NCI-H774 (cell line): ENCODE results near the gene DAPL1.

Experiments
- DNase-seq: peaks from one replicate; lab custom pipeline; 2025; lab: John Stamatoyannopoulos, UW

The DAPL1 gene

GRCh38 chr2:158795195-158795924 is at the start of gene DAPL1:
TSS of gene DAPL1 (plus strand) at chr2:158795317. CDS start at chr2:158795373, 56 bp downstream.
- peak; percentile 27 for DNase-seq

GRCh38 chr2:158745866-158746382 is 49.2 kb upstream of the DAPL1 start:
- no peak for DNase-seq

GRCh38 chr2:158746488-158746887 is 48.6 kb upstream of the DAPL1 start:
- DNase-seq, result no peak

- no peak for DNase-seq
Measured at GRCh38 chr2:158747281-158747680, 47.8 kb upstream of the DAPL1 start.

- DNase-seq, result no peak
Measured at GRCh38 chr2:158748926-158749590, 46.1 kb upstream of the DAPL1 start.

- DNase-seq, result no peak
Measured at GRCh38 chr2:158750458-158751125, 44.5 kb upstream of the DAPL1 start.

- peak; percentile 58 for DNase-seq
Measured at GRCh38 chr2:158753641-158754611, 41.2 kb upstream of the DAPL1 start.

- no peak for DNase-seq
Measured at GRCh38 chr2:158755310-158756087, 39.6 kb upstream of the DAPL1 start.

- DNase-seq, result no peak
Measured at GRCh38 chr2:158756331-158756730, 38.8 kb upstream of the DAPL1 start.

GRCh38 chr2:158756976-158757375 is 38.1 kb upstream of the DAPL1 start:
- no peak for DNase-seq

- no peak for DNase-seq
Measured at GRCh38 chr2:158760887-158761286, 34.2 kb upstream of the DAPL1 start.

GRCh38 chr2:158761621-158762020 is 33.5 kb upstream of the DAPL1 start:
- DNase-seq, result no peak

GRCh38 chr2:158762336-158762735 is 32.8 kb upstream of the DAPL1 start:
- no peak for DNase-seq

- DNase-seq, result no peak
Measured at GRCh38 chr2:158766524-158766923, 28.6 kb upstream of the DAPL1 start.

GRCh38 chr2:158772306-158773078 is 22.6 kb upstream of the DAPL1 start:
- DNase-seq, result no peak

- no peak for DNase-seq
Measured at GRCh38 chr2:158773121-158773520, 22.0 kb upstream of the DAPL1 start.

GRCh38 chr2:158774681-158775080 is 20.4 kb upstream of the DAPL1 start:
- no peak for DNase-seq

GRCh38 chr2:158775273-158776027 is 19.7 kb upstream of the DAPL1 start:
- no peak for DNase-seq

GRCh38 chr2:158776231-158776630 is 18.9 kb upstream of the DAPL1 start:
- no peak for DNase-seq
